Naive thymus-derived CD4-positive, alpha-beta T cell (primary cell): Measurements from ENCODE around the gene SUPT4H1. TPM values are rescaled to one million over a fixed set of nuclear protein-coding genes. Genes with fewer than 3 reads are reported as not detected.
"Not testable (repeated sequence)": the region's sequence is repeated elsewhere in the genome, so short reads cannot be mapped to it uniquely, and the experiment has no call there.

Experiments used
- ATAC-seq: fragments of 150-1000 bp; cut with Tn5 transposase; 2 replicates; pipeline ENCODE4 v1.10.0; 2021; ENCODE audit warnings: mild to moderate bottlenecking, moderate library complexity
- CTCF ChIA-PET: fragments of 350-600 bp; sonication (Branson Sonifier 250); formaldehyde crosslinking; loops from one replicate; lab custom pipeline; 2021; ENCODE audit warnings: antibody characterized with exemption; lab: Charles Lee
- POLR2A ChIA-PET: fragments of 350-600 bp; sonication (Branson Sonifier 250); formaldehyde crosslinking; loops from one replicate; lab custom pipeline; 2021; ENCODE audit warnings: antibody characterized with exemption, inconsistent platforms; lab: Charles Lee
- DNase-seq, 9 donors: peaks; one replicate each; pipeline versions ENCODE4 v3.0.0 to v3.0.0-alpha.2; 2020 to 2022; ENCODE audit warnings: mixed read lengths in 1 of 9
- H3K27ac ChIP-seq: one replicate; pipeline ENCODE4 v1.7.0; 2013; ENCODE audit warnings: mild to moderate bottlenecking, low read depth, low read length, moderate library complexity
- H3K27me3 ChIP-seq, 2 donors: one replicate each; pipeline ENCODE4 v1.7.0; 2013; ENCODE audit warnings: low read length in 2 of 2, mild to moderate bottlenecking in 2 of 2, moderate library complexity in 2 of 2; ENCODE audit not compliant: control insufficient read depth in 2 of 2, insufficient read depth in 2 of 2
- H3K36me3 ChIP-seq, 3 experiments: 1 replicate in 2 of 3; 2 replicates in 1 of 3; pipeline ENCODE4 v1.7.0; 2013; ENCODE audit warnings: low read length in 3 of 3, mild to moderate bottlenecking in 3 of 3, moderate library complexity in 1 of 3; ENCODE audit not compliant: insufficient read depth in 3 of 3, control insufficient read depth in 2 of 3
- H3K4me1 ChIP-seq, 2 donors: one replicate each; pipeline ENCODE4 v1.7.0; 2013; ENCODE audit warnings: low read length in 2 of 2, mild to moderate bottlenecking in 2 of 2, moderate library complexity in 1 of 2; ENCODE audit not compliant: control insufficient read depth in 2 of 2, insufficient read depth in 2 of 2
- H3K4me3 ChIP-seq: 2 replicates; pipeline ENCODE4 v1.7.0; 2013; ENCODE audit warnings: mild to moderate bottlenecking, low read length
- H3K9me3 ChIP-seq, 3 experiments: 1 replicate in 2 of 3; 2 replicates in 1 of 3; pipeline ENCODE4 v1.7.0; 2013; ENCODE audit warnings: low read length in 3 of 3; ENCODE audit not compliant: control insufficient read depth in 2 of 3
- H3K27ac Mint-ChIP-seq, 9 donors: one replicate each; pipeline ENCODE4 v1.8.0; 2020 to 2022; ENCODE audit warnings: mixed read lengths in 9 of 9, mild to moderate bottlenecking in 8 of 9, moderate library complexity in 5 of 9, inconsistent platforms in 2 of 9
- H3K27me3 Mint-ChIP-seq, 5 donors: one replicate each; pipeline ENCODE4 v1.8.0; 2021 to 2022; ENCODE audit warnings: mixed read lengths in 5 of 5, mild to moderate bottlenecking in 1 of 5
- H3K36me3 Mint-ChIP-seq, 5 donors: one replicate each; pipeline ENCODE4 v1.8.0; 2020 to 2022; ENCODE audit warnings: mixed read lengths in 5 of 5, mild to moderate bottlenecking in 3 of 5, inconsistent platforms in 1 of 5
- H3K4me1 Mint-ChIP-seq, 7 donors: one replicate each; pipeline ENCODE4 v1.8.0; 2020 to 2022; ENCODE audit warnings: mixed read lengths in 7 of 7, mild to moderate bottlenecking in 3 of 7, inconsistent platforms in 1 of 7
- H3K4me3 Mint-ChIP-seq, 10 donors: one replicate each; pipeline ENCODE4 v1.8.0; 2020 to 2022; ENCODE audit warnings: mild to moderate bottlenecking in 10 of 10, mixed read lengths in 10 of 10, moderate library complexity in 6 of 10, inconsistent platforms in 2 of 10
- H3K9me3 Mint-ChIP-seq, 11 donors: one replicate each; pipeline ENCODE4 v1.8.0; 2020 to 2022; ENCODE audit warnings: mixed read lengths in 11 of 11, mild to moderate bottlenecking in 4 of 11, inconsistent platforms in 1 of 11, moderate library complexity in 1 of 11
- intact Hi-C, 2 donors: fragments of 100-400 bp; cut with micrococcal nuclease; formaldehyde crosslinking; loops; one replicate each; pipeline ENCODE4 v1.15.1; 2023
- polyA plus RNA-seq, 2 donors: library from polyadenylated mRNA; unstranded; fragments of 300-500 nt; fragmentation: Illumina TruSeq; gene quantifications; one replicate each; pipeline ENCODE4 v1.2.3, GENCODE V29; 2021
- total RNA-seq, 6 experiments: library from RNA in 5 of 6; stranded (reverse) in 5 of 6; gene quantifications; 1 replicate in 5 of 6; 2 replicates in 1 of 6; pipeline ENCODE4 v1.2.3 and lab custom pipeline; 2021 to 2026

Gene SUPT4H1
- 10 to 100 TPM; 36.0 to 75.6 (median 62.3) TPM for total RNA-seq
- 10 to 100 TPM; 69.4 to 91.7 TPM for polyA plus RNA-seq
- 0.81 reads per million for total RNA-seq (lab: John Stamatoyannopoulos, UW)

DNA sequence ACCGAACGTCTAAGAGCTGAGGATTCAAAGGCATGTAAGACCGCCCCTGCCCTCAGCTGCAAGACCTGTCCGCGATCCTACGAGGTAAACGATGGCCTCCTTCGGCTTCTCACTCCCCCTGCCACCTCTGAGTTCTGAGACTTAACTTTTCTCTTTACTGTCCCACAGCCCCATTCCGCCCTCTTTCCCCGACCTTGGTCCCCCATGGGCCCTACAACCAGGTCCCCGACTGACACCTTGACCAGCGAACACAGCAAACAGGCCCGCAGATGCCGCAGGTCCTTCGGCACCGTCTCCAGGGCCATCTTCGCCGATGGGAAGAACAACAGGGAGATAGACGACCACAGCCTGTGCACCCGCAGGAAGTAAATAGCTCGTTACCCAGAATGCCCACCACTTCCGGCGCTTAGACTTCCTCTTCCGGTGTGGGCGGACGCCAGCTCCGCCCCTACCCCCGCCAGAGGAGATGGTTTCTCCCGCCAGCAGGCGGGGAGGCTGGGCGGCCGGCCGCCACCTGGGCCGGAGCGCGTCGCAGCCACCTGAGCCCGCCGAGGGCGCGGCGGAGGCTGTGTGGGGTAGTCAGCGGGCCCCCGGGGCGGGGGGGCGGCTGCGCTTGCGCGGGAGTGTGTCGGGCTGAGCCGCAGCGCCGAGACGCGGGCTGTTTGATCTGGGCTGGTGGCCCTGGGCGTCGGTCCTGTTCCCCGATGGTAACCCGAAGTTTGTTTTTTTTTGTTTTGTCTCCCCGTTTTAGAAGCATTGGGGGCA, at the start of gene SUPT4H1:
Gene SUPT4H1 (minus strand): TSS at position 371 of the 765 bp plus-strand sequence. CDS start 66 bp downstream, at position 305.
- CTCF ChIA-PET: interaction anchor here (0.6 to 3.0 kb wide), 13 partner anchors 8 to 653 kb away, joined by 3 to 24 read pairs (median 4); partner anchors contain the start of gene RNF43
- Mint-ChIP-seq H3K27ac (peak within 1 kb of the TSS; percentile 93 to 99 (median 98)), H3K4me3 (peak within 1 kb of the TSS; percentile 97 to 100 (median 99)), H3K9me3 (peaks cover 0 to 4% (median 0%) of the 10 kb centered on the region in 11 donors), H3K27me3 (no peaks in the 10 kb centered on the region), H3K36me3 (peaks cover 16 to 52% (median 32%) of the 10 kb centered on the region in 5 donors), H3K4me1 (peaks cover 39 to 76% (median 68%) of the 10 kb centered on the region in 7 donors)
- Histone ChIP-seq H3K9me3 (no peaks in the 10 kb centered on the region), H3K4me1 (peaks cover 16 to 31% of the 10 kb centered on the region in 2 donors), H3K36me3 (peaks cover 18 to 32% (median 29%) of the 10 kb centered on the region in 3 experiments), H3K4me3 (peak within 1 kb of the TSS; percentile 95), H3K27me3 (no peaks in the 10 kb centered on the region), H3K27ac (peak within 1 kb of the TSS; percentile 85)
- DNase-seq: peak; percentile 83 to 93 (median 92)
- intact Hi-C loops: loop anchor here (1.0 to 2.0 kb wide), 13 partner anchors 8 to 345 kb away; partner anchors contain the start of genes MKS1 (in 1 of the 2), MTMR4 (in 1 of the 2), RNF43 (in 1 of the 2) and SRSF1 (in 1 of the 2)
- ATAC-seq: peak; percentile 98
- POLR2A ChIA-PET: interaction anchor here (1.0 to 16.4 kb wide), 22 partner anchors 11 to 279 kb away, joined by 3 to 521 read pairs (median 6); partner anchors contain the start of genes RNF43 and TSPOAP1

DNA sequence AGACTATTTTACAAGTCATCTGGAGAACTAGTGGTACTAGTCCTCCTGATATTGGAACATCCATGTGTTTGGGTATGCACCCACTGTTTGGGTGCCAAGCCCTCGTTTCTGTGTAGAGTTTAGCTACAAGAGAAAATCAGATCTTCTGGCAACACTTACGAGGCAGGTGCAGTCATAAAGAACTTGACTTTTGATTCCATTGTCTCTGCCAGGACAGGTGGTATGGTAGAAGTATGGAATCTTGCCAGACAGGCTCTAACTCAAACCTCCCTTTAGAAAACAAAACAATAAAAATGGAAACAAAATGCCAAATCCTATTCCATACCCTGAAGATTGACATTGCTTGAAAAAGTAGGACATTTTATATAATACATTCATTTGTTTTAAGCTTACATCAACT, 49.3 kb upstream of the SUPT4H1 start:
- Mint-ChIP-seq H3K4me3 (no peak overlapping the region), H3K9me3 (no peaks in the 10 kb centered on the region), H3K36me3 (peaks cover 0 to 4% (median 0%) of the 10 kb centered on the region in 5 donors), H3K4me1 (peaks cover 4 to 14% (median 7%) of the 10 kb centered on the region in 7 donors), H3K27ac (no peak overlapping the region), H3K27me3 (peaks cover 0 to 3% (median 0%) of the 10 kb centered on the region in 5 donors)
- Histone ChIP-seq H3K36me3 (no peaks in the 10 kb centered on the region), H3K4me3 (no peak overlapping the region), H3K27me3 (no peaks in the 10 kb centered on the region), H3K27ac (no peak overlapping the region), H3K9me3 (no peaks in the 10 kb centered on the region), H3K4me1 (no peaks in the 10 kb centered on the region)
- ATAC-seq (no peak), DNase-seq (no peak)
- ChIA-PET POLR2A (no interaction called here), CTCF (no interaction called here)
- intact Hi-C loops: no loop called here

DNA sequence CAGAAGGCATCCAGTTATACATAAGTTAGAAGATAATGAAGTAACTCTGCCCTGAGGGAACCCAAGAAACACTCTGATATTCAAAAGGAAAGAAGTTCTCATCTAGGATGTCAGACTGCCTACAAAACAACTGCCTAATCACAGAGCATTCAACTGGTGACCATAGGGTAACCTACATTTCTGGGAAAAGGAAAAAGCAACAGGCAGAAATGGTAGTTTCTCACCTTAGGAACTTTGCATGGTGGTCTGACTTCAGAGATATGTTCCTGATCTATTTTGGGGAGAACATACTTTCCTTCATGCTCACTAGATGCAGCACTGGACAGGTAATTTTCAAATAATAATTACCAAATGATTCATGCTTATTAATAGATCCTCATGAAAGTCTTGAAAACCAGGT, 48.8 kb upstream of the SUPT4H1 start:
- no peaks in the 10 kb centered on the region for H3K27me3 ChIP-seq
- Mint-ChIP-seq H3K27me3 (peaks cover 0 to 3% (median 0%) of the 10 kb centered on the region in 5 donors), H3K9me3 (no peaks in the 10 kb centered on the region), H3K4me1 (peaks cover 4 to 14% (median 8%) of the 10 kb centered on the region in 7 donors), H3K36me3 (peaks cover 0 to 7% (median 0%) of the 10 kb centered on the region in 5 donors), H3K27ac (no peak overlapping the region), H3K4me3 (no peak overlapping the region)
- H3K9me3 ChIP-seq: no peaks in the 10 kb centered on the region
- DNase-seq (no peak), ATAC-seq (no peak)
- no peaks in the 10 kb centered on the region for H3K4me1 ChIP-seq
- no peaks in the 10 kb centered on the region for H3K36me3 ChIP-seq
- no peak overlapping the region for H3K4me3 ChIP-seq
- POLR2A ChIA-PET: interaction anchor here (0.6 kb wide), 1 partner anchor 172 kb away, joined by 4 read pairs; no protein-coding TSS in a partner anchor
- intact Hi-C loops: no loop called here
- H3K27ac ChIP-seq: no peak overlapping the region
- CTCF ChIA-PET: no interaction called here

DNA sequence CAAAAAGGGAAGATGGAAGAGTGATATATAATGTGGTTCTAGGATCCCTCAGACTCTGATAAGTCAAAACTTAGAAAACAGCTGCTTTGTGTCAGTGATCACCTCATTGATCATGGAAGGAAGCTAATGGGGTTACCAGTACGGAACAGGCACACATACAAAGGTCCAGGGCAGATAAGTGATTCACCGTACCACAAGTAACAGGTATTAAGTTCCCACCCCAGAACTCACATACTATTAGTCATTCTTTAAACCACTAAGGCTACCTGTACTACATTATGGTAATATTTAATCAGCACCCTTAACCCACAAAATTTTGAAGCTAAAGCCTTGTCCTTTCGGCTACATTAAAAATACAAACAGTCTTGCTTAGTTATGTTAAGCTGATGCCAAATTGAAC, 48.0 kb upstream of the SUPT4H1 start:
- no peaks in the 10 kb centered on the region for H3K27me3 ChIP-seq
- H3K36me3 Mint-ChIP-seq: peaks cover 0 to 8% (median 0%) of the 10 kb centered on the region in 5 donors
- no peaks in the 10 kb centered on the region for H3K9me3 ChIP-seq
- no peaks in the 10 kb centered on the region for H3K4me1 ChIP-seq
- DNase-seq (no peak), ATAC-seq (no peak)
- no peak overlapping the region for H3K4me3 ChIP-seq
- H3K9me3 Mint-ChIP-seq: no peaks in the 10 kb centered on the region
- H3K27ac ChIP-seq: no peak overlapping the region
- peaks cover 4 to 14% (median 8%) of the 10 kb centered on the region in 7 donors for H3K4me1 Mint-ChIP-seq
- ChIA-PET CTCF (no interaction called here), POLR2A (interaction anchor here (1.2 kb wide), 1 partner anchor 22 kb away, joined by 3 read pairs; no protein-coding TSS in a partner anchor)
- H3K36me3 ChIP-seq: no peaks in the 10 kb centered on the region
- intact Hi-C loops: no loop called here
- H3K4me3 Mint-ChIP-seq: no peak overlapping the region
- peaks cover 0 to 3% (median 0%) of the 10 kb centered on the region in 5 donors for H3K27me3 Mint-ChIP-seq
- no peak overlapping the region for H3K27ac Mint-ChIP-seq

DNA sequence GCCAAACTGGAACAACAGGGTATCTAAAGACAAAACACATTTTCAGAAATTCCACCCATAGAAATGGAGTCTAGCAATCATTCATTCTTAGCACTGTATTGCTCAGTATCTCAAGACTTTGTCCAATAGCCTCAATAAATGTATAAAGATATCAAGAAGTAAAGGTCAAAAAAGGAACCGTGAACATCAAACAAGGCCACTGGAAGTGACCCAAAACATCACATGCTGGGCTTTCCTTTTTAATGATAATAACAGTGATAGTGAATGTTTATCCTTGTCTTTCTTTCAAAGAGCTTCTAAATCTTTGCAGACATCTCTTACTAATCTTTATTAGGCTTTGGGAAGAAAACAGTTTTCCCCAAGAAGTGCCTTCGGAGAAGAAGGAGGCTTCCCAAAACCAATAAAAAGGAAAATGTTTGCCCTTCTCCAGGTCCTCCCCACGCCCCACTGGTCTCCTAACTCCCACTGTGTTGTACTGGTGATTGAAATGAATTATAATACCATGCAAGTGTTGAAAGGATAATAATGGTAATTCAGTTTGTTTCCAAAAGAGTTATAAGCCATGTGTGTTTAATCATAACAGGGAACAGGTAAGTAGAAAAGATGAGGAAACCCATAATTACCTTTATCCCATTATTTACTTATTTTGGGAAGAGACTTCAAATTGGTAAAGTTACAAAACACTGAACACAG, 46.7 kb upstream of the SUPT4H1 start:
- Histone ChIP-seq H3K4me3 (no peak overlapping the region), H3K9me3 (no peaks in the 10 kb centered on the region), H3K27me3 (no peaks in the 10 kb centered on the region), H3K4me1 (no peaks in the 10 kb centered on the region), H3K27ac (no peak overlapping the region), H3K36me3 (no peaks in the 10 kb centered on the region)
- Mint-ChIP-seq H3K27me3 (peaks cover 0 to 3% (median 0%) of the 10 kb centered on the region in 5 donors), H3K27ac (no peak overlapping the region), H3K36me3 (peaks cover 0 to 8% (median 0%) of the 10 kb centered on the region in 5 donors), H3K9me3 (no peaks in the 10 kb centered on the region), H3K4me3 (no peak overlapping the region), H3K4me1 (peaks cover 4 to 16% (median 8%) of the 10 kb centered on the region in 7 donors)
- POLR2A ChIA-PET: interaction anchor here (0.6 to 0.7 kb wide), 2 partner anchors 39 to 1160 kb away, joined by 3 to 4 read pairs; no protein-coding TSS in a partner anchor
- CTCF ChIA-PET: no interaction called here
- DNase-seq (no peak), ATAC-seq (no peak)
- intact Hi-C loops: no loop called here

DNA sequence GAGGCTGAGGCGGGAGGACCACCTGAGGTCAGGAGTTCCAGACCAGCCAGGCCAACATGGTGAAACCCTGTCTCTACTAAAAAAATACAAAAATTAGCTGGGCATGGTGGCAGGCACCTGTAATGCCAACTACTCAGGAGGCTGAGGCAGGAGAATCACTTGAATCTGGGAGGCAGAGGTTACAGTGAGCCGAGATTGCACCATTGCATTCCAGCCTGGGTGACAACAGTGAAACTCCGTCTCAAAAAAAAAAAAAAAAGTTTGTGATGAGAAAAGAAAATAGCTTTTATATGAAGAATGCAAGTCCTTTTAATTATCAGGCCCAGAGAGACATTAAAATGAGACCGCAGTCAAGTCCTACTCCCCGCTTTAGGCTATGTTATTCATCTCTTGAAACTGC, 45.4 kb upstream of the SUPT4H1 start:
- H3K27ac Mint-ChIP-seq, POLR2A ChIA-PET, H3K4me3 ChIP-seq, H3K27me3 ChIP-seq, H3K4me3 Mint-ChIP-seq, H3K9me3 ChIP-seq, H3K4me1 ChIP-seq, H3K27ac ChIP-seq, intact Hi-C loops, H3K9me3 Mint-ChIP-seq, DNase-seq, ATAC-seq, H3K27me3 Mint-ChIP-seq, H3K36me3 Mint-ChIP-seq, H3K36me3 ChIP-seq: not testable (repeated sequence)
- H3K4me1 Mint-ChIP-seq: peaks cover 4 to 12% (median 7%) of the 10 kb centered on the region in 7 donors
- CTCF ChIA-PET: interaction anchor here (0.9 kb wide), 1 partner anchor 80 kb away, joined by 3 read pairs; no protein-coding TSS in a partner anchor
